HG03378 (cell line): ENCODE results near the gene RSPH9.
A peak's percentile ranks its signal among the peaks of the same experiment; 100 is the strongest.
"Not testable (repeated sequence)": the region's sequence is repeated elsewhere in the genome, so short reads cannot be mapped to it uniquely, and the experiment has no call there.

Source experiments
- ATAC-seq: cut with Tn5 transposase; IDR thresholded peaks from one replicate; pipeline ENCODE4 v1.9.1; 2021; ENCODE audit warnings: mild to moderate bottlenecking, moderate library complexity; ENCODE audit not compliant: unreplicated experiment

Gene RSPH9

GRCh38 chr6:43628393-43629103, 16.3 kb upstream of the RSPH9 start:
- ATAC-seq: no peak

- ATAC-seq: peak; percentile 71
Measured at GRCh38 chr6:43629104-43629504, 15.7 kb upstream of the RSPH9 start, which contains the start of gene GTPBP2. TSS of gene GTPBP2 (minus strand) at chr6:43629264. CDS start at chr6:43629162, 102 bp downstream.

- ATAC-seq: peak; percentile 71
Measured at GRCh38 chr6:43629505-43630300, 15.1 kb upstream of the RSPH9 start.

GRCh38 chr6:43630980-43631619, 13.7 kb upstream of the RSPH9 start:
- no peak for ATAC-seq

DNA sequence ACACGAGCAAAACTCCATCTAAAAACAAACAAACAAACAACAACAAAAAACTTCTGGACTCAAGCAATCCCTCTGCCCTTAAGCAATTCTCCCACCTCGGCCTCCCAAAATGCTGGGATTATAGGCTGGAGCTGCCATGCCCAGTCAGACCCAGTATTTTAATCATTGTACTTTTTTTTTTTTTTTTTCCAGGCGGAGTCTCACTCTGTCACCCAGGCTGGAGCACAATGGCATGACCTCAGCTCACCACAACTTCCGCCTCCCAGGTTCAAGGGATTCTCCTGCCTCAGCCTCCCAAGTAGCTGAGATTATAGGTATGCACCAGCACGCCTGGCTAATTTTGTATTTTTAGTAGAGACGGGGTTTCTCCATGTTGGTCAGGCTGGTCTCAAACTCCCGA, 11.8 kb upstream of the RSPH9 start:
- ATAC-seq: not testable (repeated sequence)

GRCh38 chr6:43634702-43635303, 10.0 kb upstream of the RSPH9 start:
- ATAC-seq: no peak

- peak; percentile 58 for ATAC-seq
Measured at GRCh38 chr6:43635387-43636307, 9.2 kb upstream of the RSPH9 start, which contains the start of gene MAD2L1BP. TSS of gene MAD2L1BP (plus strand) at chr6:43635840. CDS start at chr6:43635876, 36 bp downstream.

DNA sequence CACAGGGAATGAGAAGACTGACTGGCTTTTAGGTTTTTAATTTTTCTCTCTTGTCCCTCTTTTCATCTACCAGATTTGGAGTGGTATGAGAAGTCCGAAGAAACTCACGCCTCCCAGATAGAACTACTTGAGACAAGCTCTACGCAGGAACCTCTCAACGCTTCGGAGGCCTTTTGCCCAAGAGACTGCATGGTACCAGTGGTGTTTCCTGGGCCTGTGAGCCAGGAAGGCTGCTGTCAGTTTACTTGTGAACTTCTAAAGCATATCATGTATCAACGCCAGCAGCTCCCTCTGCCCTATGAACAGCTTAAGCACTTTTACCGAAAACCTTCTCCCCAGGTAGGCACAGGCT, 8.6 kb upstream of the RSPH9 start:
- no peak for ATAC-seq

- no peak for ATAC-seq
Measured at GRCh38 chr6:43639984-43640800, 4.6 kb upstream of the RSPH9 start.

DNA sequence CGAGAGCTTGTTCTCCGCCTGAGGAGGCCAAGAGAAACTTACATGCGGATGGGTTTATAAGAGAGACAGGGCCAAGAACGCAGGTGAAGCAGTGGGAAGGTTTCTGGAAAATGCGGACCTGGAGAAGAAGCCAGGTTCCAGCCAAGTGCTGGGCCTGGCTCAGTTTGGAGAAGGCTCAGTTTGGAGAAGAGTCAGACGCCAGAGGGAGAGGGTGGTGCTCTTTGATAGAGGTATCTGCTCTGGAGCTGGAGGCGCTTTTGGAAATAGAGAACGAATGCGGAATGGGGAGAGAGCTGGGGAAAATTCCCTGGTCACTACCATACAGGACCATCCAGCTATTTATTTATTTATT, 753 bp downstream of the RSPH9 start:
- no peak for ATAC-seq

DNA sequence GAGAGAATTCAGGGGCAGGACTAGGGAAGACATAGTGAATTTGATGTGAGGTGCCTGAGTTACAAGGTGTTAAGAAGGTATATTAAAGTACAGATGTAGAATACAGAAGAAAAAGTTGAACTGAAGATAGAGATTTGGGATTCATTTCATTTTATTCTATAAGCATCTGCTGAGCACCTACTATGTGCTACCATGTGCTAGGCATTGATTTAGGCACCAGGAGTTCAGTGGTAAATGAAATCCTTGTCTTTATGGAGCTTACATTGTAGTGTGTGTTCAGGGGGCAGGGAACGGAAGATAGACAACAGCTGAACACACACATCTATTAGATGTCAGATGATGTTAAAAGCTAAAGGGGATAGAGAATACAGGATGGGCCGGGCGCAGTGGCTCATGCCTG, 2.8 kb downstream of the RSPH9 start:
- no peak for ATAC-seq

- no peak for ATAC-seq
Measured at GRCh38 chr6:43648248-43648647, 3.4 kb downstream of the RSPH9 start.

- not testable (repeated sequence) for ATAC-seq
Measured at GRCh38 chr6:43652822-43653221, 8.0 kb downstream of the RSPH9 start.

- ATAC-seq: no peak
Measured at GRCh38 chr6:43657221-43657802, 12.5 kb downstream of the RSPH9 start.

DNA sequence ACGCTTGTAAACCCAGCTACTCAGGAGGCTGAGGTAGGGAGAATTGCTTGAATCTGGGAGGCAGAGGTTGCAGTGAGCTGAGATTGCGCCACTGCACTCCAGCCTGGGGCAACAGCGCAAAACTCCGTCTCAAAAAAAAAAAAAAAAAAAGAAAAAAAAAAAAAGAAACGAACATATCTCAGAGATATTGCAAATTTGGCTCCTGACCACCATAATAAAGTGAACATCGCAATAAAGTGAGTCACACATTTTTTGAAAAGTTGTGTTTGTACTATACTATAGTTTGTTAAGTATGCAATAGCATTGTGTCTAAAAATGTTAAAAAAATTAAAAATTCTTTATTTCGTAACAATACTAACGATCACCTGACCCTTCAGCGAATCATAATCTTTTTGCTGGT, 13.3 kb downstream of the RSPH9 start:
- no peak for ATAC-seq

DNA sequence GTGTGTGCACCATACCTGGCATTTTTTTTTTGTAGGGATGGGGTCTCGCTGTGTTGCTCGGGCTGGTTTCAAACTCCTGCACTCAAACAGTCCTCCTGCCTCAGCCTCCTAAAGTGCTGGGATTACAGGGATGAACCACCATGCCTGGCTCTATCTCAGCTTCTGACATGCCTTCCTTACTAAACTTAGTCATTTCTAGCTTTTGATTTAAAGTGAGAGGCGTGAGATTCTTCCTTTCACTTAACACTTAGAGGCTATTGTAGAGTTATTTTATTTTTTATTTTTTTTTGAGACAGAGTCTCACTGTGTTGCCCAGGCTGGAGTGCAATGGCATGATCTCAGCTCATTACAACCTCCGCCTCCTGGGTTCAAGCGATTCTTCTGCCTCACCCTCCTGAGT, 18.1 kb downstream of the RSPH9 start:
- ATAC-seq: not testable (repeated sequence)

GRCh38 chr6:43665376-43665775, 20.5 kb downstream of the RSPH9 start:
- ATAC-seq: no peak

GRCh38 chr6:43666196-43666920, 21.5 kb downstream of the RSPH9 start:
- no peak for ATAC-seq
